RWPE1 (cell line): ENCODE data around the gene GPHN.

Experiments used
- CTCF ChIA-PET: fragments of 350-600 bp; sonication (Branson Sonifier 250); formaldehyde crosslinking; extraction: SDS; loops from one replicate; lab custom pipeline; 2021; lab: Yijun Ruan, JAX
- POLR2A ChIA-PET: fragments of 400-600 bp; formaldehyde crosslinking; extraction: SDS; loops from one replicate; lab custom pipeline; 2020; ENCODE audit warnings: antibody characterized with exemption; ENCODE audit not compliant: low non-redundant PET; lab: Yijun Ruan, JAX
- DNase-seq: peaks from one replicate; pipeline ENCODE4 v3.0.0; 2012; ENCODE audit warnings: low spot score
- H3K27ac ChIP-seq: fragments of 450-650 bp; 2 replicates; pipeline ENCODE4 v1.5.1; 2017
- CTCF ChIP-seq: fragments of 450-650 bp; conservative IDR thresholded peaks from 2 replicates; pipeline ENCODE4 v1.5.1; 2017; ENCODE audit warnings: low read depth, mild to moderate bottlenecking

The GPHN gene

GRCh38 chr14:66601932-66602578, 94.1 kb downstream of the GPHN start:
- ChIA-PET POLR2A (no interaction called here), CTCF (interaction anchor here (0.6 kb wide), 1 partner anchor 722 kb away, joined by 3 read pairs; no protein-coding TSS in a partner anchor)
- no peak for TF ChIP-seq CTCF
- no peak for DNase-seq
- no peak overlapping the region for H3K27ac ChIP-seq

- CTCF ChIA-PET: interaction anchor here (0.6 kb wide), 1 partner anchor 11 kb away, joined by 3 read pairs; no protein-coding TSS in a partner anchor
- H3K27ac ChIP-seq: no peak overlapping the region
- POLR2A ChIA-PET: no interaction called here
- TF ChIP-seq CTCF: no peak
- DNase-seq: no peak
Observed at GRCh38 chr14:66603945-66604344, 96.0 kb downstream of the GPHN start.

DNA sequence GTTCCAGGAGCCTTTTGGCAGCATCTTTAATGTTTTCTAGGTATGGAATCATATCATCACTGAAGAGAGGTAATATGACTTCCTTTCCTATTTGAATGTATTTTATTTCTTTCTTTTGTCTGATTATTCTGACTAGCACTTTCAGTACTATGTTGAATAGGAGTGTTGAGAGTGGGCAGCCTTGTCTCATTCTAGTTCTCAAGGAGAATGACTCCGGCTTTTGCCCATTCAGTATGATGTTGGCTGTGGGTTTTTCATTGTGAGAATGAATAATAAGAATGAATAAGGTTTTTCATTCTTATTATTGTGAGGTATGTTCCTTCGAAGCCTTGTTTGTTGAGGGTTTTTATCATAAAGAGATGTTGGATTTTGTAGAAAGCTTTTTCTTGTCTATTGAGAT, 98.9 kb downstream of the GPHN start:
- CTCF ChIA-PET: no interaction called here
- DNase-seq: no peak
- POLR2A ChIA-PET: no interaction called here
- H3K27ac ChIP-seq: no peak overlapping the region
- TF ChIP-seq CTCF: no peak

DNA sequence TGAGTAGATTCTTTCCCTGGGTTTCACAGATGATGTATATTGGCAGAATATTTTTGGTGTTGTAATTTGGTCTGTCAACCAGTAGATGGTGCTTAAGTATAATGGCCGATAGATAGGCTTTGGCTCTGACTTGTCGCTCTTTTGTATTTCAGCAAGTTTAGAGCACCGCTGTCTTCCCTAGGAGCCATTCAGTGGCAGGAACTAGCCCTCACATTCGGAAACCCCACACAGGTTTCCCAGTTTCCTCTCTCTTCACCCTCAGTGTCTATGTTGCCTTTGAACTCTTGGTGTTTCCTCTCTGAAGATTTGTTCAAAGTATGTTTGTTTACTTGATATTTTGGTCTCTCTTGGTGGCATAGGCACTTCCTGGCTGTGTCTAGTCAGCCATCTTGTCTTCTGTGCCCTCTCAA, 102.2 kb downstream of the GPHN start:
- TF ChIP-seq CTCF: no peak
- CTCF ChIA-PET: no interaction called here
- no peak overlapping the region for H3K27ac ChIP-seq
- POLR2A ChIA-PET: no interaction called here
- DNase-seq: no peak

- H3K27ac ChIP-seq: no peak overlapping the region
- TF ChIP-seq CTCF: no peak
- ChIA-PET CTCF (interaction anchor here (1.1 kb wide), 1 partner anchor 11 kb away, joined by 5 read pairs; no protein-coding TSS in a partner anchor), POLR2A (no interaction called here)
- no peak for DNase-seq
Observed at GRCh38 chr14:66613344-66613743, 105.4 kb downstream of the GPHN start.

GRCh38 chr14:66619952-66620351, 112.0 kb downstream of the GPHN start:
- ChIA-PET POLR2A (no interaction called here), CTCF (no interaction called here)
- DNase-seq: no peak
- H3K27ac ChIP-seq: no peak overlapping the region
- no peak for TF ChIP-seq CTCF
